CD1c-positive myeloid dendritic cell (primary cell): Measurements from ENCODE around the gene SNCB.
"Not testable (repeated sequence)": the region's sequence is repeated elsewhere in the genome, so short reads cannot be mapped to it uniquely, and the experiment has no call there.

Experiments used
- DNase-seq: peaks from one replicate; pipeline ENCODE4 v3.0.0-alpha.2; 2016; ENCODE audit errors: extremely low spot score

The SNCB gene

DNA sequence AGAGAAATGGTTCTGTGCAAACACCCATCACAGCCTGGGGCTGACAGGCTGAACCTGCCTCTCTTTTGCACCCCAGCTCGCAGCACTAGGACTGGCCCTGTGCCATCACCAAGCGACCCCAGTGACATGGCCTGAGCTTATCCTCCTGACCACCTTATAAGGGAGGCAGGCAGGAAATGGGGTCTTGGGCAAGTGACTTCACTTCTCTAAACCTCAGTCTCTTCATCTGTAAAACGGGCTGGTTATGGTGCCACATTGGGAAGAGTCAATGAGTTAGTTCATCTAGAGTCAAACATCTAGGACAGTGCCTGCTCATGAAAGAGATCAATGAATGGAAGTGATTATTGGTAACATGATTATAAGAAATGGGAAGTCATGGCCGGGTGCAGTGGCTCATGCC, 6.2 kb downstream of the SNCB start:
- DNase-seq = no peak

- no peak for DNase-seq
Measured at GRCh38 chr5:176621661-176622079, 8.7 kb downstream of the SNCB start.

DNA sequence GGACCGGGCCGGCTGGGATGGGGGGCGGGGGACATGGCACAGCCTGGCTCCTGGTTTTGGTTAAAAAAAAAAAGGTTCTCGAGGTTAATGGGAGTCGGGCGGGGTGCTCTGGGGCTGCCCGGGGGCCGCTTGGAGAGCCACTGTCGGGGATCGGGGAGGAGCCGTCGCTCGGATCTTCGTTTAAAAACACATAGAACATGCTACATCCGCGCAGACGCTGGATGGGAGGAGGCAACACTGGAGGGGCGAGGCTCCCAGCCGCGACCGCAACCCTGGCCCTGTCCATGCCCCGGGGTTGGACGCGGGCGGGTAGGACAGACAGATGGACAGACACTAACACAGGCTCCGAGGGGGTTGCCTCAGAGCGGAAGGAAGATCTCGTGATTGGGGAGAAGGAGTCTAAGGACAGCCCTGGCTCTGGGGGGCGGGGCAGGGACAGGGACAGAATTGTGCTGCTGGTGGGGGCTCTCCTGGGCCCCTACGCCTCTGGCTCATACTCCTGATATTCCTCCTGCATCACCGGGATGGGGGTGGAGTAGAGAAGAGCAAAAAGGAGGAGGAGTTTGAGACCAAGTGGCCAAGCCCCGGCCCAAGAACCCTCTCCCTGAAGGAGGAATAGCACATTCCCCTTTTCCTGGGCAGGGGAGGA, 9.9 kb downstream of the SNCB start:
- peak; percentile 39 for DNase-seq

DNA sequence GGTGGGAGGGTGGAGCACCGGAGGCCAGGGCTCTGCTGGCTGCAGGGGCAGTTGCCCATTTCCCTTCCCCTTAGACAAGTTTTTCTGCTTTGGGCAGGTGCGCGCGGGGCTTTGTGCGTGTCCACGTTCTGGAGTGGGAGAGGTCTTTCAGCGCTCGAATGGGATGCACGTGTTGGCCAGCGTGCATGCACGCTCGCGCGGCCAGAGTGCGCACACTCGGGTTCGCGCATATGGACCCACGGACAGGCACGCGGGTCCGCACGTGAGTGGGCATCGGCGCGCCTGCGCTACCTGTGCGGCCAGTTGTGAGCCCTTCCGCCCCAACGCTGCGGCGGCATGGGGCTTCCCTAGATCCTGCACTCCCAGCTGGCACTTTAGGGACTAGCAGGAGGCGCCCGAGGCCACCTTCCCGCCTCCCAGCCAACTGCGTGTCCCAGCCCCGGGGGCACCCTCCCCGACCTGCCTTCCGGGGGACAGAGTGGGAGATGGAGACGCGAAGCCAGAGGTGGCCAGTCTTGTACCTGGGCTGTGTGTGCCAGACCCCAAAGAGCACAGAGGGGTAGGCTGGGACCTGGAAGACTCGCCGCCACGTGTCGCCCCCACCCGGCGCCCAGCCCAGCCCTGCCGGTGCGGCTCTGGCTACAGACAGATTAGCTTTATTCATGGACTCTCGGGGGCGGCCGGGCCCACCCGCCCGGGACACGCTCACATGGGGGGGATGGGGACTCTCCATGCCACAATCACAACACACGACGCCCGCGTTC, 10.6 kb downstream of the SNCB start:
- no peak for DNase-seq

DNA sequence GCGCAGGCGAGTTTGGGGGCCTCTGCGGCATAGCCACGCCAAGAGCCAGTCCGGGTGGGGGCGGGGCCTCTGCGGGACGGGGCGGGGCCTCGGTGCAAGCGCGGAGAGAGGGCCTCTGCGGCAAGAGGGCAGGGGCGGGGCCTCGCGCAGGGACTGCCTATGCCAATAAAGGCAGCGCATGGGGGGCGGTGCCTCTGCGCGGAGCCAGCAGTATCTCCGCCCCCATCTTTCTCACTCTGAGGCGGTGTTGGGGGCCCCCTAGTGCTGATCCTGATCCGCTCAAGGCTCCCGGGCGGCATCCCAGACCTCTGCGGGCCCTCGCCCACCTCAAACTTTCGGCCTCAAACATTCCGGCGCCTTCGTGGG, 11.1 kb downstream of the SNCB start:
- peak; percentile 56 for DNase-seq

GRCh38 chr5:176618783-176619182, 11.6 kb downstream of the SNCB start:
- DNase-seq = no peak

- no peak for DNase-seq
Measured at GRCh38 chr5:176616511-176616910, 13.8 kb downstream of the SNCB start.

GRCh38 chr5:176614805-176615478, 15.4 kb downstream of the SNCB start:
- no peak for DNase-seq

DNA sequence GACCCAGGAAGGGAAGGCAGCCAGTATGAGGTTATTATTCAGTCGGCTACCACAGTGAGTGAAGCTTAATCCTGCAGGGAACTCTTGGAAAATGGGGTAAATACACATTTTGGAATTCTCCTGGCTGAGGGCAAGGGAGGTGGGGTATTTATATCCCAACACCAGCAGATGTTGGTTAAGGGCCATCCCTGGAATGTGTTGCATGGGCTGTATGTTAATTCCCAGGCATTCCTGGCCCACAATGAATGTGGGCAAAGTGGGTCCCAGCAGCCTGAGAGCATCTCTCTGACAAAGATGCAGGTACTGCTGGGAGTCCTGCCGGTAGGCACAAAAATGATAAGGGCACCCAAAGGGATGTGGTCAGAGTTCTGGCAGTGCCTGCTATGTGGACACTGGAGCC, 17.5 kb downstream of the SNCB start:
- DNase-seq = no peak

DNA sequence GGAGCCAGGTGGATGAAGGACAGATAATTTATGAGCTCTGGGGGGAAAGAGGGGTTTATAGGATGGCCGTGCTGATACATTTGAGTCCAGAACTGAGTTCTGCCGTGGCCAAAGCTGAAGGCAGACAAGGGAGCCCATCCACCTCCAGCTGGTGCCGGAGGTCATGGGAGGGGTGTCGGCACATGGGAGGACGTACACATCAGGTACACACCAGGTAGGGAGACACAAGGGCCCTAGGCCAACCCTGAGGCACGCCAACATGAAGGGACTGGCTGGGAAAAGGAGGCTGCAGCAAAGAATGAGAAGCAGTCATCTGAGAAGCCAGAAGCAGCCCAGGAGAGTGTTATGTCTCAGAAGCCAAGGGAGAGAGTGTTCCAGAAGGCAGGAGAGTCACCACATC, 18.3 kb downstream of the SNCB start:
- no peak for DNase-seq

GRCh38 chr5:176611435-176611834, 18.9 kb downstream of the SNCB start:
- DNase-seq = peak; percentile 73

DNA sequence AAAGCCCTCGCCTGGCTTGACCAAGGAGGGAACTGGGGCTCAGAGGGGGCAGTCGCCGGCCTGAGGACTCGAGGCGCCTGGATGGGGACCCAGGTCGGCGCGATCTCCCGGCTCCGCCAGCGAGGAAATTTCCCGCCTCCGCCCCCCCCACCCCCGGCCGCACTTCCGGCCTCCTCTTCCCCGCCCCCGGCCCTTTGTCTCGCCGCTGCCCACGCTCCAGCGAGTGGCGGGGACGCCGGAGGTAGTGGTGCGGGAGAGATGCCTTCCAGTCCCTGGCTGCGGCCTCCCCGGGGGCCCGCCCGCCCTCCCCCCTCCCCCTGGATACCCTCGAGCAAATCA, 19.9 kb downstream of the SNCB start:
- DNase-seq = no peak

DNA sequence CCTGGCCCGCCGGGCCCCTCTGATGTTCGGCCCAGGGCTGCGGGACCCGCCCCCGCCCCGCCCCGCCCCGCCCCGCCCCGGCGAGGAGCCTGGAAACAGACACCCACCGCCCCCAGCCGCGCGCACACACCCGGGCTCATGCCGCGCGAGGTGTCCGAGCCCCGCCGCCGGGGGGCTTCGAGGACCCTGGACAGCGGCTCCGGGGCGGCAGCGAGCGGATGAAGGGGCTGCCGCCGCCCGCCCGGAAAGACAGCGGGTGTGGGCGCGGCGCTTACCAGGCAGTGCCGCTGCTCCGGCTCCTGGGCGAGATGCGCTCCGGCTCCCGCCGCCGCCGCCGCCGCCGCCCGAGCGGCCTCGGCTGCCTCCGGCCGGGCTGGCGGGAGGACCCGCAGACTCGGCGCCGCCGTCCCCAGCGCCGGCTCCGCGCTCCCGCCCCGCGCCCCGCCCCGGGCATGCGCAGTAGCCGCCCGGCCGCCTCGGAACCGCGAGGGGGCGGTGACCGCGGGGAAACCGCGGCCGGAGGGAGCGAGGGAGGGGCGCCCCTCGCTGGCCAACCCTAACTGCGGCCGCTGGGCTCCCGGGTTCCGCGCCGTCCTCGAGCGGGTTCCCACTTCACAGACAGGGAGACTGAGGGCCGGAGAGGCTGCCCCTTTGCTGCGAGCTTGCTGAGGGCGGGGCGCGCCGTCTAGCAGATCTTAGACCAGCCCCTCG, 20.5 kb downstream of the SNCB start, which contains the start of gene GPRIN1:
TSS of gene GPRIN1 (minus strand) at position 433 of the 711 bp plus-strand sequence. CDS start 10,322 bp downstream, outside the sequence.
- DNase-seq = peak; percentile 61

DNA sequence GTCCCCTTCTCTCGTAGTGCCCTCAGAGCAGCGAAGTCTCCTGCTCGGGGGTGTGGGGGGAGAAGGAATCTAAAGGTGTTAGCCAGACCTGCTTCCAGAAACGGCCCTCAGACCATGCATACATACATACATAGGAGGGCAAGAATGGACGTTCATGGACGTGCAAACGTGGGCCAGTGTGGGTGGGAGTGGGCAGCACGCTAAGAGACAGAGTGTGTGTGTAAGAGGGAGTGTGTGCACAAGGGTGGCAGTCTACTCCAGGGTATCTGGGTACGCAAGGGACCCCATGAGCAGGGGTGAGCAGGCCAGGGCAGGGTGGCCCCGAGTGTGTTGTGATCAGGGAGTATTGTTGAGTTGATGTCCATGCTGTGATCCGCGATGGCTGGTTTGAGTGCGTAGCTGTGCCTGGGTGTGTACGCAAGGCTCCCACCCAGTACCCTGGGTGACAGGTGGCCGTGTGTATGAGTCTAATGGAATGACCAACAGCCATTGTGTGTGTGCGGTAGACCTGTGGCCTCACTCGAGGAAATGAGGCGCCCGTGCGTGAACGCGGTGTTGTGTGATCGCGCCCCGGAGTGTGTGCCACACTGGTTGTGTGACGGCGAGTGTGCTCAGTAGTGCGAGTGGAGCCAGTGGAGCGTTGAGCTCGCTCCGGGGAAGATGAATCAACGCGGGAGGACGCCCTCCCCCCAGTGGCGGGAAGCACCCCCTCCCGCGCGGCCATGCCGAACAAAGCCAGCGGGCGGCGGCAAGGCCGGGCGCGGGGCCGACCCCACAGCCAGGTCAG, 21.2 kb downstream of the SNCB start:
- no peak for DNase-seq

DNA sequence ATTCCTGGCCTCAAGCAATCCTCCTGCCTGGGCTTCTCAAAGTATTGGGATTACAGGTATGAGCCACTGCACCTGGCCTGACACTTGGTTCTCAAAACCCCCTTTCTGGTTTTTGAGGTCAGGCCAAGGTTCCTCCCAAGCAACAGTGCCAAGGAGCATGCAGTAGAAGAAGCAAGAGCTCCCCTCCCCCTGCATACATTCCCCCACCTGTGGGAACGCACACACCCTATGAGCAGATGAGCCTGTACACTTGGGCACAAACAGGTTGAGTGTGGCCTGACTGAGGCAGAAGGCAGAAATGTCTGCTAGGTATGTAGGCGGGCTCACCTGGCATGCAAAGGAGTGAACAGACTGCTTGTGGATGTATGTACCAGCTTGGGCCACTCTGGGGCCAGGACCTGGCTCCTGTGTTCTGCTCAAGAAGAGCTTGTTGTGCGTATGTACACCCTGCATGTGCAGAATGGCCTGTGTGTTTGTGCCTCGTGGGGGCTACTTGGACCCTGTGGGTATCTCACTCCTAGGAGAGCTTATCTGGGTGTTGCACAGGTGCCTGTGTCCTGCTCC, 22.1 kb downstream of the SNCB start:
- no peak for DNase-seq

GRCh38 chr5:176606875-176607274, 23.5 kb downstream of the SNCB start:
- no peak for DNase-seq

DNA sequence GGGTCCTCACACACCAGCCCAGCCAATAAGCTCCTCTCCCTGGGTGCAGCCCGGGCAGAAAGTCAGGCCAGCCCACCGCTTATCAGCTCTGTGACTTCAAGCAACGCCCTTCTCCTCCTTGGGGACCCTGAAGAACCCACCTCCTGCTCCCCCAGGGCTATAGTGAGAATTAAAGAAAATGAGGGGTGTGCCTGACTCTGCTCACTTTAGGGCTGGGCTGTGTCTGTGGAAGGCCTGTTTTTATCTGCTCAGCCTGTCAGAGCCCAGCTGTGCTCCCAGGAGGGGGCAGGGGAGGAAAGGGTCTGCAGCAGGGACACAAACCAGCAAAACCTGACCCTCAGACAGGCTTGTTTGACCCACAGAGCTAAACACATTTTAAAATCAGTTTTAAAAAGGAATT, 24.3 kb downstream of the SNCB start:
- DNase-seq = no peak

GRCh38 chr5:176603091-176603490, 27.2 kb downstream of the SNCB start:
- no peak for DNase-seq

DNA sequence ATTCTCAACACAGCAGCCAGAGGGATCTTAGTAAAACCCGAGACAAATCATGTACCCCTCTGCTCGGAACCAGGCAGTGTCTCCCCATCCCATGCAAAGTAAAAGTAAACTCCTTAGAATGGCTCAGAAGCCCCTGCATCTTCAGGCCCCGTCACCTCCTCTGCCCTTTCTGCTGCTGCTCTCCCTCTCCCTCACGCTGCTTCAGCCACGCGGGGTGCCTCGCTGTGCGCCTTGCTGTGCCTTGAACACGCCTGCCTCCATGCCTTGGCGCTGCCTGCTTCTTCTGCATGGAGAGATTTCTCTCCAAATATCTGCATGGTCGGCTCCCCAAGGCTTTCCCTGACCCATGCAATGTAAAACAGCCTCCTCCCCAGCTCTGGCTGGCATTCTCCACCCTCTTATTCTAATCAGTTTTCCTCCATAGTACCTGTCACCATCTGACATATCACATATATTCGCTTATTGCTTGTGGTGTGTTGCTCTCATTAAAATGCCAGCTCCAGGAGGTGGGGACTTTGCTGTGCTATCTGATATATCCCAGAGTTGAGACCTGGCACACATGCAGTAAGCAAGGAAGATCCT, 28.3 kb downstream of the SNCB start:
- DNase-seq = no peak

DNA sequence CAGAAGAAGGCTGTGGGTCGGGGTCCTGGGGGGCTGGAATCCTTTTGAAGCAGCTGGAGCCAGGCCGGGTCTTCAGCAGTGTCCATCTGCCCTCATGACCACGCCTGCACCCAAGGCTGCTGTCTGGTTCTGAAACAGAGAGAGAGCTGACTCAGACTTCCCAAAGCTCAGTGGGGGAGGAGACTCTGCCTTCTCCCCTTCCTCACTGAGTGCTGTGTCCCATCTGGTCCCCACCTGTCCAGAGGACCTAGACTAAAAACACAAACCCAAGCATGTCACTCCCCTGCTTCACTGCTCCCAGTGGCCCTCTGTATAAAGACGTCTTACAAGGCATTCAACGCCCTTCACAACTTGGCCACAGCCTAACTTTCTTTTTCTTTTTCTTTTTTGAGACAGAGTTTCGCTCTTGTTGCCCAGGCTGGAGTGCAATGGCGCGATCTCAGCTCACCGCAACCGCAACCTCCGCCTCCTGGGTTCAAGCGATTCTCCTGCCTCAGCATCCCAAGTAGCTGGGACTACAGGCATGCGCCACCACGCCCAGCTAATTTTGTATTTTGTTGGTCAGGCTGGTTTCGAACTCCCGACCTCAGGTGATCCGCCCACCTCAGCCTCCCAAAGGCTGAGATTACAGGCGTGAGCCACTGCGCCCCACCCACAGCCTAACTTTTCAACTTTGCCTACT, 30.4 kb downstream of the SNCB start:
- not testable (repeated sequence) for DNase-seq
